Cardiac muscle cell (in vitro differentiated cells and primary cell): ENCODE data around the gene VPS50. TPM values are rescaled to one million over a fixed set of nuclear protein-coding genes. Genes with fewer than 3 reads are reported as not detected.
A peak's percentile ranks its signal among the peaks of the same experiment; 100 is the strongest.

Source experiments
- DNase-seq, 2 donors: peaks; one replicate each; pipeline versions ENCODE4 v3.0.0 to v3.0.0-alpha.2; 2010 to 2017; ENCODE audit warnings: low read depth in 1 of 2, low spot score in 1 of 2
- H3K27ac ChIP-seq: fragments of 200-600 bp; sonication (generic); 2 replicates; pipeline ENCODE4 v1.5.1; 2016
- H3K27me3 ChIP-seq: fragments of 200-600 bp; sonication (generic); 2 replicates; pipeline ENCODE4 v1.6.0; 2016; ENCODE audit warnings: control low read depth
- H3K36me3 ChIP-seq: fragments of 200-600 bp; sonication (generic); 2 replicates; pipeline ENCODE4 v1.5.1; 2016; ENCODE audit warnings: control low read depth
- H3K4me1 ChIP-seq: fragments of 200-600 bp; sonication (generic); 2 replicates; pipeline ENCODE4 v1.8.1; 2017; ENCODE audit warnings: low read depth, mild to moderate bottlenecking, mixed run types
- H3K4me3 ChIP-seq: fragments of 200-600 bp; sonication (generic); 2 replicates; pipeline ENCODE4 v1.5.1; 2016; ENCODE audit warnings: mild to moderate bottlenecking
- H3K9me3 ChIP-seq: fragments of 200-600 bp; sonication (generic); 2 replicates; pipeline ENCODE4 v1.5.1; 2017; ENCODE audit warnings: low read depth, mild to moderate bottlenecking, control low read depth
- CTCF ChIP-seq: IDR thresholded peaks from 2 replicates; pipeline ENCODE4 v1.5.1; 2012; ENCODE audit warnings: low read depth, mild to moderate bottlenecking, low read length
- polyA plus RNA-seq: library from polyadenylated mRNA; unstranded; fragments of >200 nt; fragmentation: Nextera tagmentation; extraction: Ambion mirVana; gene quantifications from 2 replicates; pipeline ENCODE4 v1.2.1, GENCODE V29; 2016
- total RNA-seq: library from RNA; depleted of rRNA; stranded (reverse); fragments of >200 nt; gene quantifications from 2 replicates; pipeline ENCODE4 v1.2.3, GENCODE V29; 2016

Gene VPS50
- total and polyA plus RNA-seq, 2 experiments from 2014 or later: 14.9 to 22.2 TPM

DNA sequence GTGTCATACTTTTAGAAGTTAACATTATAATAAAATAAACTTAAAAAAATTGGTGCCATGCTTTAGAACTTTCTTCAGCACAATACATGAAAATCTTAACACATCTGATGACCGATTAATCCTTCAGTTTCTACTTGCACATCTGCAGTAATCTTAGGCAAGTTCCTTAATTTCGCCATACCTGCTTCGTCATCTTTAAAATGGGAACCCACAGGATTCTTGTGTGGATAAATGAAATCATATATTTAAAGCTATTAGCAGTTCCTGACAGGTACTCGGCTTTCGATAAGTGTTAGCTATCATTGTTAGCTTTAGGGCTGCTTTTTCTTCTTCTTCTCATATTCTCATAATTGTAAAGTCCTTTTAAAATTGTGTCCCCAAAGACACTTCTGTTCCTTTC, 907 bp upstream of the VPS50 start:
- peak in 1 of 2 donors; percentile 6 for DNase-seq
- Histone ChIP-seq H3K4me3 (peak overlapping the region; percentile 93), H3K9me3 (no peaks in the 10 kb centered on the region), H3K27me3 (peaks cover 3% of the 10 kb centered on the region), H3K36me3 (no peaks in the 10 kb centered on the region), H3K27ac (no peak overlapping the region), H3K4me1 (peaks cover 6% of the 10 kb centered on the region)
- TF ChIP-seq CTCF: no peak

DNA sequence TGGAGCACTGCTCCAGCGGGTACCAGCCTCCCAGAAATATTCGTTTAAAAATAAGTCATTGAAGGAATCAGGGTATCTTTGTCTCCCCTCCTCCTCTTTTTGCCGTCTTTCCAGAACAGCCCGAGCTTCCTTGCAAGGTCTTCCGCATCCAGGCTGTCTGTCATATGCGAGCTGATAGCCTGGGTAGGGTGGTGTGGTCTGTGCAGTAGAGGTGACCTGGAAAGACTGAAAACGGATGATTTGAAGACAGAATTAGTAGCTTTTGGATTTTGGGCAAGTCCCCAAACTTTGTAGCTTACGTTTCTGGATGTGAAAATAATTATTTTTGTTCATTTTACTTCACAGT, 480 bp downstream of the VPS50 start:
- Histone ChIP-seq H3K27ac (peak overlapping the region; percentile 11), H3K4me1 (peaks cover 6% of the 10 kb centered on the region), H3K4me3 (peak overlapping the region; percentile 93), H3K27me3 (peaks cover 3% of the 10 kb centered on the region), H3K9me3 (no peaks in the 10 kb centered on the region), H3K36me3 (no peaks in the 10 kb centered on the region)
- DNase-seq: peak in 1 of 2 donors; percentile 4
- TF ChIP-seq CTCF: no peak

DNA sequence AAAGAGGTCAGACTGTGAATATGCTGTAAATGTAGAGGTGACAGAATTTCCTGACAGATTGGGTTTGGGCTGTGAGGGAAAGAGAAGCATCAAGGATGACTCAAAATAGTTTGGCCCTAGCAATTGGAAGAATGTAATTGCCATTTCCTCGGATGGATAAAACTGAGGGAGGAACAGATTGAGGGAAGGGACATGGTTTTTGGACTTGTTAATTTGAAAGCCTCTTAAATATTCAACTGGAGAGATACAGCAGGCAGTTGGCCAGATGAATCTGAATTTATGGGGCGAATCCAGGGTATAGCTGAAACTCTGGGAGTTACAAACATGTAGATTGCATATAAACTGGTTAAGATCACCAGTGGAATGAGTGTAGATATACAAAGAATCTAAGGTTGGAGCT, 3.4 kb downstream of the VPS50 start:
- Histone ChIP-seq H3K27ac (no peak overlapping the region), H3K27me3 (no peaks in the 10 kb centered on the region), H3K9me3 (no peaks in the 10 kb centered on the region), H3K36me3 (no peaks in the 10 kb centered on the region), H3K4me1 (peaks cover 6% of the 10 kb centered on the region), H3K4me3 (no peak overlapping the region)
- no peak for DNase-seq
- no peak for TF ChIP-seq CTCF

DNA sequence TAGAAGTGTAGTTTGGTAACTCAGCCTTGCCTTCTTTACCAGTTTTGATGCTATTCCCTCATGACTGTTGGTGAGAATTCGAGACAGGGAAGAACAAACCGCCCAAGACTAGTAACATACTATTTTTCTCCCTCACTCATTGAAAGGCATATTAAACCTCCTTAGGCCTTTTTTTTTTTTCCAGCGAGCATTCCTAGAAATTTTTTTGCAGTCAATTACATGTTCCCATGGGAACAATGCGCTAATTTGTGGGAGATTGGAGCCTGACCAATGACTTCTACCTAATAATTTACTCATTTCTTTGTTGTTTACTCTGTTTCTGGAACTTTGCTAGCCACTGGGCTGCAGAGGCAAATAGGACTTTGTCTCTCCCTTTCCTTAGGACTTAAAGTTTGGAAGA, 6.0 kb downstream of the VPS50 start:
- TF ChIP-seq CTCF: no peak
- Histone ChIP-seq H3K27me3 (no peaks in the 10 kb centered on the region), H3K9me3 (no peaks in the 10 kb centered on the region), H3K4me3 (no peak overlapping the region), H3K4me1 (peaks cover 2% of the 10 kb centered on the region), H3K27ac (no peak overlapping the region), H3K36me3 (no peaks in the 10 kb centered on the region)
- DNase-seq: no peak

DNA sequence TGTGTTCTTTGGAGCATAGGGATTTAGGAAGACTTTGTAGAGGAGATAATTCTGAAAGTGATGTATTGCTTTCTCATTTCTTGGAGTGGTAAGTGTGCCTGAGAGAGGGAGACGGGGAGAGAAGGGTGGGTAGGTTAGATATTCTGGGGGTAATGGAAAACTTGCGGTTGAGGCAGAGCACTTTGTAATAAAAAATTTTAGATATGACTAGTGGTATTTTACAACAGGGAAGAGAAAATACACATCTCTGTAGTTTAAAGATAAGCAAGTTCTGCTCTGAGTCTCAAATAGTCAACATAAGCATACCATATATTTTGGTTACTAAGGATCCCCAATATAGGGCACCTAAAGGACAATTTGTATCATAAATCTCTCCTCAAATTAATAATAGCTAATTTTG, 6.6 kb downstream of the VPS50 start:
- TF ChIP-seq CTCF: no peak
- DNase-seq: no peak
- Histone ChIP-seq H3K4me3 (no peak overlapping the region), H3K27me3 (no peaks in the 10 kb centered on the region), H3K9me3 (no peaks in the 10 kb centered on the region), H3K36me3 (no peaks in the 10 kb centered on the region), H3K4me1 (no peaks in the 10 kb centered on the region), H3K27ac (no peak overlapping the region)

- Histone ChIP-seq H3K4me1 (no peaks in the 10 kb centered on the region), H3K27ac (no peak overlapping the region), H3K36me3 (no peaks in the 10 kb centered on the region), H3K27me3 (no peaks in the 10 kb centered on the region), H3K4me3 (no peak overlapping the region), H3K9me3 (no peaks in the 10 kb centered on the region)
- DNase-seq: no peak
- TF ChIP-seq CTCF: no peak
Measured at GRCh38 chr7:93239824-93240223, 7.7 kb downstream of the VPS50 start.
